Activated T-helper 9 cell treated with anti-CD3 and anti-CD28 coated beads, Interleukin-2, amount 50 U/mL, for 16 hours (primary cell): Measurements from ENCODE around the gene COG2.
"Not testable (repeated sequence)": the region's sequence is repeated elsewhere in the genome, so short reads cannot be mapped to it uniquely, and the experiment has no call there.

ENCODE experiments used
- DNase-seq: peaks from one replicate; pipeline ENCODE4 v3.0.0-alpha.2; 2020; ENCODE audit warnings: low read depth

The COG2 gene

DNA sequence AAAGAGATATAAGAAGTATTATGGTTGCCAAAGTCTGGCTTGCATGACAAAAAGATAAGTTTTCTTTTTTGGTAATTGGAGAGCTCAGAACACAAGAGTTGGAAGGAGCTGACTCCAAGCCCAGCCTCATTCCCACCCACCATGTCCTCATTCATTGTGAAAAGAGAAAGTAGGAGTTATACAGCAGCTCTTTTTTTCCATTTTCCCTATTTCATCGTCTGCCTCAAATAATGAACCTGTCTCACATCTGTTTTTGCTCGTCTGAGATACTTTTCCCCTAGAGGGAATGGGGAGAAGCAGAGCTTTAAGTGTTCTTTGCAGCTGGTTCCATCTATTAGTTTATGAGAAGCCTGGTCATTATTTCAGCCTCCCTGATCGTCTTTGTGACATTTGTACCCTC, 36.9 kb downstream of the COG2 start:
- DNase-seq: no peak

DNA sequence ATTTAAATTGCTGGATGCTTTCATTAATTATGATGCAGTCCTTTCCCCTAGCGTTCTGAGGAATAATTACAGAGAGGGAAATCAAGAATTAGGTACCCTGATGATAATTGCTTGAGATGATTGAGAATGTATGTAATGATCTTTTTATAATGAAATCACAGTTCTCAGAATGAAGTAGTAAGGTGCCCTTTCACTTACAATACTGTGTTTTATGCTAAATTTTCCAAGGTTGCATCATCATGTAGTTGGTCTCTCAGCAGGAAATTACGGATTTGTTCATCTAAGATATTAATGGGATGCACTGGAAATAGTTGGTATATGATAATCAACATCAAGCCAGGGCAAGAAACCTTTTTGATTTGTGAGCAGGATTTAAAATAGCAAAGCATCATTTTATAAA, 37.5 kb downstream of the COG2 start:
- no peak for DNase-seq

DNA sequence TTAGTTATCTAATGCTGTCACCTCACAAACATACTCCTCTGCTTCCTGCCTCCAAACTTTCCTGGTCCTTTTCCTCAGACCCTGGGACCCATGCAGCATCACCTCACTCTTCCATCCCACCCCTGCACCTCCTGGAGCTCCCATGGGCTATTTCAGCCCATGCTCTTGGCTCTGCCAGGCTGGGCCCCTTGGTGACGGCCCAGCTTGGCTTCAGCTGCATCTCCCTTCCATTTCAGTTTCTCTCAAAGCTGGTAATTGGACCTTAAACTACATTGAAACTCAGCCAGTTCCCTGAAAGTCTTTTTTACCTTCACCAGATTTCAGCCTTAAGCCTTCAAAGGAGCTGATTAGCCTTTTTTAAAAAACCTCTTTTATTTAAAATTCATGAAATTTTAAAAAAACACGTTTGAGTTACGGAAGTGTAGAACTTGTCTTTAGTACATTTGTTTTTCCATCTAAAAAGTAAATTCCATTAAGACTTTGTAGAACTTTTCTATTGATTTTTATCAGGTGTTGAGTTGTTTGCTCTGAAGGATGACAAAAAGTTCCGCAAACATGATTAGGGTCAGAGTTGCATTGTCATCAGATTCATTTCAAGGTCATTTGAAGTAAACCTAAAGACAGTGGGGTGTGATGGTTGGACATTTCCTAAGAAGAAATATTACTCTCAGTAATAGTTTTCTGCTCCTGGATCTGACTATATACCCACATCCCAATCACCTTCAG, 38.2 kb downstream of the COG2 start:
- DNase-seq: no peak

DNA sequence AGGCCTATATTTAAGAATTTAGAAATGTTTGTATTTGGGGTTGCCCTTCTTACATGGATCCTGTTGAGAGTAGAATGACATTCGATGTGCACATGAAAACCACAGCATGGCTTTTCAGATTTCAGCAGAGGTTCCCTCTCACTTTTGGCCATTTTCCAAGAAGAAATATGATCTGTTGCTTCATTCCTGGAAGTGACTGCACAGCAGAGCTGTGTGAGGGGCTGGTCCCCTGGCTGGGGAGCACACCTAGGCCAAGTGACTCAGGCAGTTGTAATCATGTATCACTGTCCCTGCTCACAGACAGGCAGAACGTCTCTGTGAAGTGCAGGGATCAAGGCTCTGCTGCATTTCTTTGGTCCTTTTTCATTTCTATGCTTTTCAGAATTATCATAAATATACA, 39.3 kb downstream of the COG2 start:
- DNase-seq: no peak

DNA sequence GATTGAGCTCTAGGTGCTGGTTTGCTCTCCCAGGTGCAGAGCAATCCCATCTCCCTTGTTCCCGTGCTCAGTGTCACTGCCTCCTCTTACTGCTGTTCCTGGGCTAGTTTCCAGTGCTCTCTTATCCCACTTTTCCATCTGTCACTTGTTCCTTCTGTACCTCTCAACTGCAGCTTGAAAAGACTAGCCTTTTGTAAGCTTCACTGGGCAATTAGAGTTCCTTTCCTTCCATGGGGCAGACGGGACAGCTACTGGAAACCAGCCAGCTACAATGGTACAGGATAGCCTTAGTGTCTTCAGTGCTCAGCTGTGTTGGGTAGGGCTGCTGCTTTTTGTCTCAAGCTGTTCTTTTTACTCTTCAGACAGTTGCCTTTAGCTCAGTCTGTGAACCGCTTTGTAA, 40.0 kb downstream of the COG2 start:
- DNase-seq: no peak

DNA sequence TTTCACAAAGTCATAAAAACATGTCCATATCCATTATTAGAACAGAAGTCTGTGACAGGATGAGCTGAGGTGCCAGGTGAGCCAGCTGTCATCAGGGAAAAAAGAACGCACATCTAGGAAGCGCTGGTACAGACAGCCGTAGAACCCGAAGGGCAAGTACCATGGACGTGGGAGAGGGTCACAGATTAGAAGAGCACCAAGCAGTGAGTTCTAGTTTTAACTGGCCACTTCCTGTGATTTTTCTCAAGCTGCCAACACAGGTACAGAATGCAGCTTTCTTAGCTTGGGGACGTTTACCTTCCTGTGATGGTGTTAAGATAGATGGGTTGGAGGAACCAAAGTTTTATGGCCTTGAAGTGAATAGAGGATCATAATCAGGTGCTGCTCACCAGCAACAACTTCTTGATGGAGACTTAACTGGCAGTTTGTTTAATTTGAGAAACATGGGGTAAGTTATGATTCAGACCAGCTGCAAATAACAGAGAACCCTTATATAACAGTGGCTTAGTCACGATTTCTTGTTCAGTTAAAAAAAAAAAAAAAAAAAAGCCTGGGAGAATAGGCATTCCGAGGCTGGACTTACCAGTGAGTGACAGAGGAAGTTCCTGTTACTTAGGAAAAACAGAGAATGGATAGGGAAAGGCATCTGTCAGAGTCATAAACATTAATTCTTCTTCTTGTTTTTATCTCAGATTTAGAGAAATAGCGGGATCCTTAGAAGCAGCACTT, 40.8 kb downstream of the COG2 start:
- no peak for DNase-seq

DNA sequence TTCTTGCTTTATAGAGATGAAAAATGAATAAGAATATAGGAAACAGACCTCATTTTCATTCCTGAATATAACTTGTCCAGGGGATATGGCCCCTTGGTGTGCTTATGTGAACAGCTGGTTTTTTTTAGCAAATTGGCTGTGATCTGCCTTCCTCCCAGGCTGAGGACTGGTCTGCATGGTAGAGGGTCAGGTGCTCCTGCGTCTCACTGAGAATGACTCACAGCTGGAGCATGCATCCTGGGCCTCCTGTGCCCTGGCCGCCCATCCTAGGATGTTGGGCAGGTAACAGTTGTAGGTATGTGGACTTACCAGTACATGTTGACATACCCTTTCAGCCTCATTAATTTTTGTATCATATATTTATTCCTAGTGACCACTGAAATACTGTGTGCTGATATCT, 41.9 kb downstream of the COG2 start:
- DNase-seq: no peak

DNA sequence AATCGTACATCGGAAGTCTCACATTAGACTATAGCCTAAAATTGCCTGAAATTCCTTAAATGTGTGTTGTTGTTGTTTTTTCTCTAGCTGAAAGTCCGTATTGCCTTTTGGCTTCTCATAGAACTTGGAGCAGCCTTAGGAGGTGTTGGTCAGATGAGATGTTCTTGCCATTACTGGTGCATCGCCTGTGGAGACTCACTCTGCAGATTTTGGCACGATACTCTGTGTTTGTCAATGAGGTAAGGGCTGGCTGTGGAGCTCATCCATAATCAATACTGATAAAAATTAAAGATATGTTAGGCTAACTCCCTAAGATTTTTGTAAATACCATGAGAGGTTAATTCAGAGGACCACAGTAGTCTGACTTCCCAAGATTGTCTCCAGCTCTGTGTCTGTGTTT, 42.7 kb downstream of the COG2 start:
- DNase-seq: no peak

DNA sequence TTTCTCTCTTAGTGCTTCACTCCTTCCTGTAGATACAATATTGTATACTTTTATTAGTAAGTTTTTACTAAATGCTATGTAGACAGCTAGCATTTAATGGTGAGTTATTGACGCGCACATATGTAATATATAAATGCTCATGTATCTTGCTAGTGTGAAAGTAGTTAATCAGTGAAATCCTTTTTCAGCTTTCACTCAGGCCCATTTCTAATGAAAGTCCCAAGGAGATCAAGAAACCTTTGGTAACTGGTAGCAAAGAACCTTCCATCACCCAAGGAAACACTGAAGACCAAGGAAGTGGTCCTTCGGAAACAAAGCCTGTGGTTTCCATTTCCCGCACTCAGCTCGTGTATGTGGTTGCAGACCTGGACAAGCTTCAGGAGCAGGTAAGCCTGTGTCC, 44.5 kb downstream of the COG2 start:
- no peak for DNase-seq

DNA sequence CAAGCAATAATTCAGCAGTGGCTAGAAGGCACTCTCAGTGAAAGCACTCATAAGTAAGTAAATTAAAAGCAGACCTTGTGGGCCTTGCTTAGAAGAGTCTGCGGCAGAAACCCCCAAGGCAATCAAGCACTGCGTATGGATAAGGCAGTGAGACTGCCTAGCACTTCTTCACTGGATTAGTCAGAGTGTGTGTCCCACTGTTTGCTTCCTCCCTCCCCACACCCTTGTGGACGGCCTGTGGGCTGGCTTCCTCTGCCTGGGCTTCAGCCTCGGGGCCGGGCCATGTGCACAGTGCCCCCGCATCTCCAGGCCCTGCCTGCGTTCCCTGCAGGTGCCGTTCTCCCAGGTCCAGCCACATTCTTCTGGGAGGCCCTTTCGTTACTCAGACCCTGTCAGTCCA, 47.8 kb downstream of the COG2 start:
- DNase-seq: no peak

DNA sequence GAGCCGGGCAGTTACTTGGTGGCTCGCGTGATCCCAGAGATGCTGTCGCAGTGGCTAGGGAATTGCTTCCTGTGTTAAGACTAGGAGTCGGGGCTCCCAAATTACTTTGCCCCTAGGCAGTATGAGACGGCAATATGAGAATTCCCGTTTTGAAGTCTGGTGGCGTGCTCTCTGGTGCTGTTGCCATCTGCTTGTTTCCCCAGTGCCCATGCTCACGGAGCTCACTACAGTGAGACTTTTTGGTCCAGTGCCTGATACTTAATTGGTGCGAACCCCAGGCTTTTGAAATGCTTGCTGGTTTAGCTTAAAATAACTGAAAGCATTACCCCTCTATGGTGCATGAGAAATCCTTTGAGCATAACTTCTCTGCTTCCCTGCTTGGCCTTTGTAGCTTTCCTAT, 49.3 kb downstream of the COG2 start:
- DNase-seq: no peak

DNA sequence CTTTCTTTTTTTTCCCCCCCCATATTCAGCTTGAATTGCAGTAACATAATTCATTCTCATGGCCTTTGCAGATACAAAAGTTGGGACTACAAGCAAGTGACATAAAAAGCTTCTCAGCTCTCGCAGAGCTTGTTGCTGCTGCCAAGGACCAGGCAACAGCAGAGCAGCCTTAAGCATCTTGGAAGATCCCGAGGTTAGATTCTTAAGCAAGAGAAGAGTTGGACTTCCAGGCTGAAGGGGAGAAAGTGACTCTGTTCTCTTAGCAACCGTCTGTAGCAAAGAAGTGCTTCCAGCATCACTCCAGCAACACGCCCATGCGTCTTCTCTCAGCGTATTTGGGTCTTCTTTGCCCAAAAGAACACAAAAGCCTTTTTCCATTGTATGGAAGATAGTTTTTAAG, 50.9 kb downstream of the COG2 start:
- no peak for DNase-seq

DNA sequence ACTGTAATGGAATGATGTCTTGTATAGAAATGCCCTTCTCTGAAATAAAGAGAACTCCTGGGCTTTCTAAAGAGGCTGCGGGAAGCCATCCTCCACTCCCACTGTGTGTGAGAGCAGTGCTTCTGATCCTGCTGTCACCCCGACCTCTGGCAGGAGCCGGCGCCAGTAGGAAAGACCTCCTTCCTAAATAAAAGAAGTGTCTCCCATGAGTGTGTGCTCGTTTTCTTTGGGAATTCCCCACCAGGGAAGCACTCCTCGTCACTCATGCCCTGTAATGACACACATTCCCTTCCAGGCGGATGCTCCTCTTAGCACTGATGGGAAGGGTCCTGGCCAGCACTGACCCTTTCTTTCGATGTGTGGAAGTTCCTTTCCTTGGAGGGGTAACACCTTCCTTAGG, 51.5 kb downstream of the COG2 start:
- no peak for DNase-seq

DNA sequence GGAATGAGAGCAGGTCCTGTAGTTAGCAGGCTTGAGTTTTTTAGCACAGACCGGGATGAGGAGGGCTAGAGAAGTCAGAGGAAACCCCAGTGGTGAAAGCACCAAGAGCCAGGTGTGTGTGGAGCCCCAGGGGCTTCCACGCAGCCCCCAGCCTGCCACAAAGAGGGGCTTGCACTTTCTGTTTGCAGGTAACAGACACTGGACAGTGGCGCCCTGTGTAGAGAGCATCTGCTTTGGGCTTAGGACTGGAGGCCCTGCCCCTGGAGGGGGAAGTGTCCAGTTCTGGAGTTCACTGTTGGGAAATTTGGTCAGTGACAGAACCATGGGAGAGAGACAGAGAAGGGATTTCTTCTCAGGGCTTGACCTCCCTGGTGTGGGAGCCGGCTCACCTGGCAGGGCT, 52.2 kb downstream of the COG2 start:
- no peak for DNase-seq

DNA sequence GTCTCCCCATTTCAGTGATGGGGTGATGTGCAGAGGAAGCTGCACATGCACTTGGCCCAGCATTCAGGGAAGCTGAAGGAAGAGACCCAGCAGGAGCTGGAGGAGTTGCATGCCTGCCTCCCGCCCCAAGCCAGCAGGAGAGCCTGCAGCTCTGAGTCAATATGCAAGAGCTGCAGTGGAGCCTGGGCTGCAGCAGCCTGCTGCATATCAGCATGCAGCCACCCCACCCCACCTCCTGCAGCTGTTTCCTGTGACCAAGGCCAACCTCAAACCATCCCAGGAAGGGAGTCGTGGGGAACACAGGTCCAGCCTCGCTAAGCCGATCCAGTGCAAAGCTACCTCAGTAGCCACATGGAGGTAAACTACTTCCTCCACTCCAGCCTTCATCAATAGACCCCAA, 52.7 kb downstream of the COG2 start:
- DNase-seq: no peak

DNA sequence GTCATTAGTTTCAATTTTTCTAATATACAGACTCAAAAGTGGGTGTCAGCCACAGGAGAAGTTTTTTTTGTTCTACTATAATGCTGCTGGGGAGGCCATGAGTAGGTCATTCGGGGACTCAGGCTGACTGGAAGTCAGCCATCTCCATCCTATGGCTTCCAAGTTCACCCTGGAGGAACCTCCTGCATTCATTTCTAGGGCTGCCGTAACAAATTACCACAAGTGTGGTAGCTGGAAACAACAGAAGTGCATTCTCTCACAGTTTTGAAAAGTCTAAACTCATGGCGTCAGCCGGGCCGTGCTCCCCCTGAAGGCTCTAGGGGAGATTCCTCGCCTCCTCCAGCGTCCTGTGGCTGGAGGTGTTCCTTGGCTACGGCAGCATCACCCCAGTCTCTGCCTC, 53.9 kb downstream of the COG2 start:
- no peak for DNase-seq

DNA sequence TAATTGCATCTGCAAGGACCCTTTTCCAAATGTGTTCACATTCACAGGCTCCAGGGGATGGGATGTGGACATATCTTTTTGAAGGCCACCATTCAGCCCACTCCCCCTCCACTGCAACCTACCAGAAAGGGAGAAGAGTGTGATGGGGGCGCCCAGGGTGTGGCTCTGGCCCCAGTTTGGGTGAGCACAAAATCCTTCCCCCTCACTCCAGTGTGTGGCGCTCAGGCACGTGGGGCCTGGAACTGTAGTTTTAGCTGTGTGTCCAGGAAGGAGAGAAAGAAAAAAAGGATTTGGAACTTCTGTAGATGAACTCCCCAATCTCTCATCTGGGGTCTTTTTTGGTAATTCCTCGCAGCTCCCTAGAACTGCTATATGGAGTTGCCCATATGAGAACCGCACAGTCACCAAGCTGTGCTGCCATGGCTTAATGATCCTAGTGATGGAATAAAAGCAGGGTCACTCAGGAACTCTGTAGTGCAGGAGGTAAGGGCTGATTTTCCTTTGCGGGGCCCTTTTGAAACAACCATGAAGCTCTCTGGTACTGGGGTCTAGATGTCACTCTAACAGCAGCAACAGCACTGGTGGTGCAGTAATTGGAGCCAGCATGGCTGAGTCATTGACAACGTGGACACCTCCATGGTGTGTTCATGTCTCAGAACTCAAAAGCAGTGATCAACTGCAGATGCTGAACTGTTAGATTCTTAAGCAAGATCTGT, 54.6 kb downstream of the COG2 start:
- no peak for DNase-seq

DNA sequence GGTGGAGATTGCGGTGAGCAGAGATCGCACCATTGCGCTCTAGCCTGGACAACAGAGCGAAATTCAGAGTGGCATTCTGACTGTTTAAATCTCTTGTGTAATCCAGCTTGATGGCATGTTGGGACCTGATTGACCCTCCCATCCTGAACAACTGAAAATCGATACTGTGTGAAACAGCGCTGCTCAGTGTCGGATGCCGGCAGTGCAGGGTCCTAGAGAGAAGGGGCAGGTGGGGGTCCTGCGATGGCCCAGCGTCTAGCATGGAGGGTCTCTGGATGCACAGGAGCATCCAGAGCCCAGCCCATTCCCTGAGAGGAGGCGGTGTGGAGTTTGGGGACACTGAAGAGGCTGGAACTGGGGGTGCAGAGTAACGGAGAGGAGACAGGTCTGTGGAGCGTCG, 55.8 kb downstream of the COG2 start:
- DNase-seq: no peak

DNA sequence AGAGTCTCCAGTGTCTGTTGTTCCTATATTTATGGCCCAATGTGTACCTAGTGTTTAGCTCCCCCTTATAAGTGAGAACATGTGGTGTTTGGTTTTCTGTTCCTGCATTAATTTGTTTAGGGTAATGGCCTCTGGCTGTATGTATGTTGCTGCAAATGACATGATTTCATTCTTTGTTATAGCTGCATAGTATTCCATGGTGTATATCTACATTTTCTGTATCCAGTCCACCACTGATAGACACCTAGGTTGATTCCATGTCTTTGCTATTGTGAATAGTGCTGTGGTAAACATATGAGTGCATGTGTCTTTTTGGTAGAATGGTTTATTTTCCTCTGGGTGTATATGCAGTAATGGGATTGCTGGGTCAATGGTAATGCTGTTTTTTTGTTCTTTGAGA, 56.7 kb downstream of the COG2 start:
- not testable (repeated sequence) for DNase-seq

DNA sequence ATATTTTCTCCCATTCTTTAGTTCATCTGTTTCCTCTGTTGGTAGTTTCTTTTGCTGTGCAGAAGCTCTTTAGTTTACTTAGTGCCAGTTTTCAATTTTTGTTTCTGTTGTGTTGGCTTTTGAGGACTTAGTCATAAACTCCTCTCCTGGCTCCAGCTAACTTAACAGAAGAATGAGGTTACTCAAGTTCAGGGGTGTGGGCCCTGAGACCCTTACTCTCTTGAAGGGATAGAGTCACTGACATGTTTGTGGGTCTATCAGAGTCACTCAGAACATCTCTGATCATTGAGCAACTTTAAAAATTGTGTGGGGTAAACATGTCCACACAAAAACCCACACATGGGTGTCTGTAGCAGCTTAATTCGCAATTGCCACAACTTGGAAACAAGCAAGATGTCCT, 57.4 kb downstream of the COG2 start:
- no peak for DNase-seq

DNA sequence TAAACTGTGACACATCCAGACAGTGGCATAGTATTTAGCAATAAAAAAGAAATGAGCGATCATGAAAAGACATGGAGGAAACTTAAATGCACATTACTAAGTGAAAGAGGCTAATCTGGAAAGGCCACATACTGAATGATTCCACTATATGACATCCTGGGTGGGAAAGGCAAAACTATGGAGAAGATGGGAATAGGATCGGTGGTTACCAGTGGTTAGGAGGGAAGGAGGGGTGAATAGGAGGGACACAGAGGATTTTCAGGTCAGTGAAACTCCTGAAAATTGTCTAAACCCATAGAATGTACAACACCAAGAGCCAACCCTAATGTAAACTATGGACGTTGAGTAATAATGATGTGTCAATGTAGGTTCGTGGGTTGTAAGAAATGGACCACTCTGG, 57.9 kb downstream of the COG2 start:
- DNase-seq: no peak

DNA sequence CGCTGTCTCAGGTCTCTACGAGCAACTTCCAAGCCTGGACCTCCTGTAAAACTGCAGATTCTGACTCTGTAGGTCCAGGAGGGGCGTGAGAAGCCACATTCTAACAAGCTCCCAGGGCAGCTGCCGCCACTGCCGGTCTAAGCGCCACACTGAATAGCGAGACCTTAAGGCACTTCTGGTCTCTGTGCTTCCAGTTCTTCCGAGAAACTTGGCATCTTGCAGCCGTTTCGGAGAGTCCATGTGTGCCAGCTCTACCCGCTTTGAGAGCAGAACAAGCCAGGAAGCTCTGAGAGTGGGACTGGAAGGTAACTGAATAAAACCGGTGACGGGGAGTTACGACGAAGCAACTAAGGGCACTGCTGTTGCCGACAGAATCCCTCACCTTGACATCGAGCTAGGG, 59.2 kb downstream of the COG2 start:
- DNase-seq: no peak
